Dermis microvascular lymphatic vessel endothelial cell (primary cell): Measurements from ENCODE around the gene CCDC183. TPM values are rescaled to one million over a fixed set of nuclear protein-coding genes. Genes with fewer than 3 reads are reported as not detected.

Experiments
- DNase-seq, 2 donors: peaks; one replicate each; pipeline versions ENCODE4 v3.0.0 to v3.0.0-alpha.2; 2010; ENCODE audit warnings: low read depth in 2 of 2
- total RNA-seq: library from RNA; depleted of rRNA; stranded (reverse); fragments of >200 nt; gene quantifications from 2 replicates; pipeline ENCODE4 v1.2.1, GENCODE V29; 2014

The CCDC183 gene
- total RNA-seq, 1 donor from 2014 or later, result 0.26 TPM

DNA sequence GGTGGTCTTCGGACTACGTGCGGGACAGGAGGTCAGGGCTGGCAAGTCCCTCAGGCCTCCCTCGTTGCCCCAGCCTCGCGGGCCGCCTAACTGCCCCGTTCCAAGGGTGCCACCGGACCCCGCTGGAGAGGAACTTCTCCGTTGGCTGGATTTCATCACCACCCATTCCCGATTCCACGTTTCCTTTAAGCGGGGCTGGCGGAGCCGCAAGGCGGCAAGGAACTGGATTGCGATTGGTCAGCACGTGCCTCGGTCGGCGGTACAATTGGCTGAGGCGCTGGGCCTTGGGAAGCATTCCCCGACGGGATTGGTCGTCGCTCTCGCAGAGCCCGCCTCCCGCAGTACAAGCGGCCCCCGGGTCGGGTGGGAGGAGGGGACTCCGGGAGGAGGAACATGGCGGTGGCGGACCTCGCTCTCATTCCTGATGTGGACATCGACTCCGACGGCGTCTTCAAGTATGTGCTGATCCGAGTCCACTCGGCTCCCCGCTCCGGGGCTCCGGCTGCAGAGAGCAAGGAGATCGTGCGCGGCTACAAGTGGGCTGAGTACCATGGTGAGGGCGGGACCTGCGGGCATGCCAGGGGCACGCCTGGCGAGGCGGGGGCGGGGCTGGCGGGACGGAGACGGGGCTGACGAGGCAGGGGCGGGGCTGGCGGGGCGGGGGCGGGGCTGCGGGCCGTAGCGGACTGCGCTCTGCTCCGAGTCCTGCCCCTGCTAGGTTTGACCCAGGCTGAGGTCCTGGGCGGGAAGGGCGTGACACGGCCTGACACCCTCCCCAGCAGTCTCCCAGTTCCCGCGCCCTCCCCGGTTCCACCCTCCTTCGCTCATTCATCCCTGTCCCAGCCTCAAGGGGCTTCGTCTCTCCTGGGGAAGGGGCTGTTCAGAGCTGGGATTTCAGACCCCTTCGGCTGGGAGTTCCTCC lies 53.2 kb downstream of the CCDC183 start, which contains the start of gene PHPT1:
Gene PHPT1, plus strand, starts transcription at position 372 of the 922 bp plus-strand sequence. Its CDS starts 22 bp downstream, at position 394.
- DNase-seq, result peak; percentile 98 to 100

DNA sequence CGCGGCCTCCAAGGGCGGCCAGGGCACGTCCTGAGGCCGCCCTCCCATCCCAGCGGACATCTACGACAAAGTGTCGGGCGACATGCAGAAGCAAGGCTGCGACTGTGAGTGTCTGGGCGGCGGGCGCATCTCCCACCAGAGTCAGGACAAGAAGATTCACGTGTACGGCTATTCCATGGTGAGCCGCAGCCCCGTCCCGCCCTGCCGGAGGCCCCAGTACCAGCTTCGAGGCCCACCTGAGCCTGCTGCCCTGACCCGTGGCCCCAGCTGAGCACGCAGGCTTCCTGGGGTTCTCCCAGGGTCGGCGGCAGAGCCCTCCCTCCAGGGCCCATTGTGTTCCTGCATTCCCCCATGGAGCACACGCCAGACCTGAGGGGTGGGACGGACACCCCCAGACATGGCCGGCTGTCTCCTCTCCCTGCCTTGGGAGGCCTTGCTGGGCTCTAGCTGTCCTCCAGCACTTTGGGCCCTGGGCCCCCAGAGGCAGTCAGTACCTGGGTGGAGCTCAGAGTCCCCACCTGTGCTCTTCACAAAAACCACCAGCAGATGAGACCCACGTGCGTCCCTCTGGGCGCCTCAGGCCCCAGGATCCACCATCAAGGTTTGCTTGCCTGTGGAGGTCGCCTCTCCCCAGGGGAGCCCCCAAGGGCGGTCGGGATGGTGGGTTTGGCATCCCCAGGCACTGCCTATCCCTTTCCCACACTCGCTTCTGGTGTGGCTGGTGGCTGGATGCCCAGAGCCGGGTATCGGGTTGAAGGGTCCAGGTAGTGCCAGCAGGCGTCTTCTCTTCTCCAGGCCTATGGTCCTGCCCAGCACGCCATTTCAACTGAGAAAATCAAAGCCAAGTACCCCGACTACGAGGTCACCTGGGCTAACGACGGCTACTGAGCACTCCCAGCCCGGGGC lies 54.1 kb downstream of the CCDC183 start:
- no peak for DNase-seq

DNA sequence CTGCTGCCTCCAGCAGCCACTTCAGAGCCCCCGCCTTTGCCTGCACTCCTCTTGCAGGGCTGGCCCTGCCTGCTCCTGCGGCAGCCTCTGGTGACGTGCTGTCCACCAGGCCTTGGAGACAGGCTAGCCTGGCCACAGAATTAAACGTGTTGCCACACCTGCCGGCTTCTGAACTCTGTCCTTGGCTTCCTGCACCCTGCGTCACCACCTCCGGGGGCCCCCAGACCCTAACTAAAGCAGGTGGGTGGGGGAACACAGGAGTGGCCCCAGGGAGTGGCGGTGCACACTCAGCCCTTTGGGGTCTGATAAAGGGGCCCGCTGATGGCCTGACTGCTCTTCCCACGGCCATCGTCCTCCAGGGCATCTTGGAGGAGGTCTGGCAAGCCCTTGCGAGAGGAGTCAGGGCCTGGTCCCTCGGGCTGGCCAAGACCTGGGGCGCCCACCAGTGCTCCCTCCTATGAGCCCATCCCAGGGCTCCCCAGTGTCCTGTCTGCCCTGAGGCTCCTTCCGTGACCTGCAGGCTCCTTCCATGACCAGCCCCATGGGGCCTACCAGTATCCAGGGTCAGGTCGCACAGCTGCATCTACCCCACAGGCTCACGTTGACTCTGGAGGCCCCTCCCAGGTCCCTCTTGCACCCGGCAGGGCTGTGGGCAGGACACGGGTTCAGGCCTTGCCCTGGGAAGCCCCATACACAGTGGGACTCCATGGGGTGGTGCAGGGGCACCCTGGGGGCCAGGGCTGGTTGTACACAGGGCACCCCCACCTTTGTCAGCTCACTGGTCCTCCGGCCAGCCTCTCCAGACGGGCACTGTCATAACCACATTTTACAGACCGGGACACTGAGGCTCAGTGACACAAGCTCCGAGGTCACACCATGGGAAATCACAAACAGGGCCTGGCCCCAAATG lies 55.0 kb downstream of the CCDC183 start:
- DNase-seq, result no peak

DNA sequence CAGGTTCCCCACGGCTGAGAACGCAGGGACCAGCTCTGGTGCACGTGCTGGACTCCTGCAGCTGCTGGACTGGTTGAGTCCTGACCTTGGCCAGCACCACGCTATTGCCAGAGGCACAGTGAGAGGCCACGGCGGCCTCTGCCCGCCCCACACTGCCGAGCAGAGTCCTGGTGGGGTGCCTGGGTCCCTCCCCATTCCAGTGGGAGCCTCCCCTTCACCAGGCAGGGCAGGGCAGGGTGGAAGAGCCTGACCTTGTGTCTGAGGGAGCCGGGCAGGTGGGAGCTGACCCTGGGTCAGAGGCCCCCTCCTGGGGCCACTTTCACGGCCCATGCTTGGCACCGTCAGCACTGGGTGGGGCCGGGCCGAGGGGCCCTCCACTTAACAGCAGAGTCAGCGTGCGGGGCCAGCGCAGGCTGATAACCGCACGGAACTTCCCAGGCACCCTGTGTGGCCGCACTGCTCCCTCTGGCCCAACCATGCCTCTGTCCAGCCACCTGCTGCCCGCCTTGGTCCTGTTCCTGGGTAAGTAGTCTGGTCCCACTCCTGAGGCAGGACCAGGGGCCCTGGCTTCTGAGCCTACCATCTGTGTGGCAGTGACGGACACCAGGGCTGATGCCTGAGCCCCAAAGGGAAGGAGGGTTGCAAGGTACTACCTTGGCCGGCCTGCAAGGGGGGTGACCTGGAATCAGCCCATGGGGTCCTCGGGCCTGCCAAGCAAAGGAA lies 56.0 kb downstream of the CCDC183 start, which contains the start of gene MAMDC4:
Gene MAMDC4, plus strand, starts transcription at position 406 of the 723 bp plus-strand sequence. Its CDS starts 71 bp downstream, at position 477.
- no peak for DNase-seq

DNA sequence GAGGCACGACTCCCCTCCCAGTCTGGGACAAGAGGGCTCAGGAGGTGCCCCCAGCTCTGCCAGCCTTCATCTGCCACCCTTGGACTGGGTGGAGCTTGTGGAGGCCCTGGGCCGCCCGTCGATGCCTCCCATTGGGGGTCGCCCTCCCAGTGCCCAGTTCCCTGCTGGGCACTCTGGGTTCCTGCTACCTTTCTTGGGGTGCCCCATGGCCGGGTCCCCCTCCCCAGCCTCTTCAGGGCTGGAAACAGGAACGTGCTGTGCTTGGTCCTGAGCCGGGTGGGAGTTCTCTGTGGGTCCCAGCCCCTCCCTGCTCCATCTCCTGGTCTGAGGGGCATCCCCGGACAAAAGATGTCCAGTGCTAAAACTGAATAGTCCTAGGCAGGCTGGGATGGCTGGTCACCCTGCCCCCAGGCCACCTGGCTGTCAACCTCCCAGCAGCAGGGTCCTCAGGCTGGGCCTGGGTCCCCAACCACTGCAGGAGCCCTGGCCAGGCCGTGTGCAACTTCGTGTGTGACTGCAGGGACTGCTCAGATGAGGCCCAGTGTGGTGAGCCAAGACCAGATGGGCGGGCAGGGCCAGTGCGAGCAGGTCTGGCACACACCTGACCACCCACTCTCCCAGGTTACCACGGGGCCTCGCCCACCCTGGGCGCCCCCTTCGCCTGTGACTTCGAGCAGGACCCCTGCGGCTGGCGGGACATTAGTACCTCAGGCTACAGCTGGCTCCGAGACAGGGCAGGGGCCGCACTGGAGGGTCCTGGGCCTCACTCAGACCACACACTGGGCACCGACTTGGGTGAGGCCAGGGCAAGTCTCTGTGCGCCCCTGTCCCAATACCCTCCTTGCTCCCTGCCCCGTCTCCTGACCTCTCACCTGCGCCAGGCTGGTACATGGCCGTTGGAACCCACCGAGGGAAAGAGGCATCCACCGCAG lies 56.8 kb downstream of the CCDC183 start:
- no peak for DNase-seq

DNA sequence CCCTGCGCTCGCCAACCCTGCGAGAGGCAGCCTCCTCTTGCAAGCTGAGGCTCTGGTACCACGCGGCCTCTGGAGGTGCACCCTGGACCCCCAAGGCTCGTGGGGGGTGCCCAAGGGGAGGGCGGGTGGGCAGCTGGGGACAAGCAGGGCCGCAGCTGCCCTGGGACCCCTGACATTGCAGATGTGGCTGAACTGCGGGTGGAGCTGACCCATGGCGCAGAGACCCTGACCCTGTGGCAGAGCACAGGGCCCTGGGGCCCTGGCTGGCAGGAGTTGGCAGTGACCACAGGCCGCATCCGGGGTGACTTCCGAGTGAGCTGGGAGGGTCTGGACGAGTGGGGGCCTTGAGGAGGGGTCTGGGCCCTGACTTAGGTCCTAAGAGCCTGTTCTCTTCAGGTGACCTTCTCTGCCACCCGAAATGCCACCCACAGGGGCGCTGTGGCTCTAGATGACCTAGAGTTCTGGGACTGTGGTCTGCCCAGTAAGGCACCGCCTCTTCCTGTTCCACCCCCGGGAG lies 57.5 kb downstream of the CCDC183 start:
- DNase-seq, result no peak

DNA sequence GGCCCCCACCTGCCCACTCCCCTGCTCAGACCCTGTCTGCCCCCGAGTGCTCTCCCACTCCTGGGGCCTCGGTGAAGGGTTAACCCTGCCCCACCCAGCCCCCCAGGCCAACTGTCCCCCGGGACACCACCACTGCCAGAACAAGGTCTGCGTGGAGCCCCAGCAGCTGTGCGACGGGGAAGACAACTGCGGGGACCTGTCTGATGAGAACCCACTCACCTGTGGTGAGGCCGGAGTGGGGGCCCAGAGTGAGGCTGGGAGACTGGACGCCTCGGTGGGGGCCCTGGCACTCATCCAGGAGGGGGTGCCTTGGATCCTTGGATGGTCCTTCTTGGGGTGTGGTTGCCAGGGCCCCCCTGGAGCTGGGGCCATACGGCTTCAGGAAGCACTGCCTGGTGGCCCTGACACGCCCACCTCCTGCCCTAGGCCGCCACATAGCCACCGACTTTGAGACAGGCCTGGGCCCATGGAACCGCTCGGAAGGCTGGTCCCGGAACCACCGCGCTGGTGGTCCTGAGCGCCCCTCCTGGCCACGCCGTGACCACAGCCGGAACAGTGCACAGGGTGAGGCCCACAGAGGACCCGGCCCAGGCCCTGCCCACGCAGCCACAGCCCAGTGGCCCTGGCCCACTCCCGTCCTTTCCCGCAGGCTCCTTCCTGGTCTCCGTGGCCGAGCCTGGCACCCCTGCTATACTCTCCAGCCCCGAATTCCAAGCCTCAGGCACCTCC lies 58.1 kb downstream of the CCDC183 start:
- no peak for DNase-seq

DNA sequence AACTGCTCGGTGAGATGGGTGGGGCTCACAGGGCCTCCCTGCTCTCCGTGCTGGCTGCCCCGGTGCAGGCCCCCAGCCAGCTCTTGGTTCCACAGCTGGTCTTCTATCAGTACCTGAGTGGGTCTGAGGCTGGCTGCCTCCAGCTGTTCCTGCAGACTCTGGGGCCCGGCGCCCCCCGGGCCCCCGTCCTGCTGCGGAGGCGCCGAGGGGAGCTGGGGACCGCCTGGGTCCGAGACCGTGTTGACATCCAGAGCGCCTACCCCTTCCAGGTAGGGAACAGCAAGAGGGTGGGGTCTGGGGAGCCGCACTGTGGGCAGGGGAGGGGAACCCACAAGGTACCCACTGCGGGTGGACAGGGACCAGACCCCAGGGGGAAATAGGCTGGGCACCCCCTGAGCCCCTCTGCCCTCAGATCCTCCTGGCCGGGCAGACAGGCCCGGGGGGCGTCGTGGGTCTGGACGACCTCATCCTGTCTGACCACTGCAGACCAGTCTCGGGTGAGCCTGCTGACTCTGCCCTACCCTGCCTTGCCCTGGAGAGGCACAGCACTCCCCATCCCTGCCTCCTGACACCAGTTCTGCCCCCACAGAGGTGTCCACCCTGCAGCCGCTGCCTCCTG lies 58.8 kb downstream of the CCDC183 start:
- DNase-seq, result no peak

DNA sequence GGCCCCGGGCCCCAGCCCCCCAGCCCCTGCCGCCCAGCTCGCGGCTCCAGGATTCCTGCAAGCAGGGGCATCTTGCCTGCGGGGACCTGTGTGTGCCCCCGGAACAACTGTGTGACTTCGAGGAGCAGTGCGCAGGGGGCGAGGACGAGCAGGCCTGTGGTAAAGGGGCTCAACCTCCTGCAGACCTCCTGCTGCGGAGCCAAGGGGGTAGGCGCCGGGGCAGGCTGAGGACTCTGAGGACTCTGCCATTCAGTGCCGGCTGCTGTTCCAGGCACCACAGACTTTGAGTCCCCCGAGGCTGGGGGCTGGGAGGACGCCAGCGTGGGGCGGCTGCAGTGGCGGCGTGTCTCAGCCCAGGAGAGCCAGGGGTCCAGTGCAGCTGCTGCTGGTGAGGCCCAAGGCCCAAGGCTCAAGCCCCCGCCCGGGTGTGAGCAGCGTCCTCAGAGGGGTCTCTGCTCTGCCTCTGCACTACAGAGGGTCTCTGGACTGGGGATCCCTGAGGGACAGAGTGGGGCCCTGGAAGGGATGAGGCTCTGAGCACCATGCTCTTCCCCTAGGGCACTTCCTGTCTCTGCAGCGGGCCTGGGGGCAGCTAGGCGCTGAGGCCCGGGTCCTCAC lies 59.4 kb downstream of the CCDC183 start:
- no peak for DNase-seq

DNA sequence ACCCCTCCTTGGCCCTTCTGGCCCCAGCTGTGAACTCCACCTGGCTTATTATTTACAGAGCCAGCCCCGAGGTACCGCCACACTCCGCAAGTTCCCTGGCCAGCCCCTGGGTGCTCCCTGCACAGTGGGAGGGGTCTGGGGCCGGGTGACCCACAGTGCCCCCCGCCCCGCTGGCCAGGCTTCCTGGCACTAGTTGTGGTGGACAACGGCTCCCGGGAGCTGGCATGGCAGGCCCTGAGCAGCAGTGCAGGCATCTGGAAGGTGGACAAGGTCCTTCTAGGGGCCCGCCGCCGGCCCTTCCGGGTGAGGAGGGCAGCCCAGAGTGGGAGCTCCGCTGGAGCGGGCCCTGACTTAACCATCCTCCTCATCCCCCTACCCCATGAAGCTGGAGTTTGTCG lies 59.9 kb downstream of the CCDC183 start:
- no peak for DNase-seq

DNA sequence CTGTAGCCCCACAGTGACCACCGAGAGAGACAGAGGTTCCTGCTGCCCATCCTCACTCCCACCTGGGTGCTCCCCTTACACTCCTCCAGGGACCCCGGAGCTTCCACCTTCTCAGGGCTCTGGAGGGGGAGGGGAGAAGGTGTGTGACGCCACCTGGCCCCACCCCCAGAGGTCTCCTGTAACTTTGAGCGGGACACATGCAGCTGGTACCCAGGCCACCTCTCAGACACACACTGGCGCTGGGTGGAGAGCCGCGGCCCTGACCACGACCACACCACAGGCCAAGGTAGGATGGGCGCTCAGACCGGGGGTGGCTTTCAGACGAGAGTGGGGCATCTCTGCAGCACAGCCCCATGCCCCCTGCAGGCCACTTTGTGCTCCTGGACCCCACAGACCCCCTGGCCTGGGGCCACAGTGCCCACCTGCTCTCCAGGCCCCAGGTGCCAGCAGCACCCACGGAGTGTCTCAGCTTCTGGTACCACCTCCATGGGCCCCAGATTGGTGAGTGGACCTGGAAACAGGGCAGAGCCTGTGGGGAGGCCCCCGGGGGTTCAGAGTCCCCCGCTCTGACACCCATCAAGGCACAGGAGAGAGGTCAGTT lies 60.5 kb downstream of the CCDC183 start:
- DNase-seq, result no peak

DNA sequence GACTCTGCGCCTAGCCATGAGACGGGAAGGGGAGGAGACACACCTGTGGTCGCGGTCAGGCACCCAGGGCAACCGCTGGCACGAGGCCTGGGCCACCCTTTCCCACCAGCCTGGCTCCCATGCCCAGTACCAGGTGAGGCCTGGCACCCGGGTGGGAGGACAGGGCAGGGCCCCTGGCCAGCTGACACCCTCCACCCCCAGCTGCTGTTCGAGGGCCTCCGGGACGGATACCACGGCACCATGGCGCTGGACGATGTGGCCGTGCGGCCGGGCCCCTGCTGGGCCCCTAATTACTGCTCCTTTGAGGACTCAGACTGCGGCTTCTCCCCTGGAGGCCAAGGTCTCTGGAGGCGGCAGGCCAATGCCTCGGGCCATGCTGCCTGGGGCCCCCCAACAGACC lies 61.0 kb downstream of the CCDC183 start:
- no peak for DNase-seq

Other genes starting within 250 kb of the CCDC183 start
- gene EGFL7, start 133.4 kb upstream of the CCDC183 start, total RNA-seq, result 330 and 460 TPM in 2 replicates
- gene AGPAT2, start 108.9 kb upstream of the CCDC183 start, total RNA-seq, result 38.3 and 47.9 TPM in 2 replicates
- 70.8 and 93.8 TPM in 2 replicates for gene DIPK1B, start 83.8 kb upstream of the CCDC183 start, total RNA-seq
- 0.13 TPM in 1 of 2 replicates, not detected in the other for gene LCN10, start 53.4 kb upstream of the CCDC183 start, total RNA-seq
- 0.13 TPM in 1 of 2 replicates, not detected in the other for gene LCN6, start 47.8 kb upstream of the CCDC183 start, total RNA-seq
- gene LCN8, start 38.1 kb upstream of the CCDC183 start, total RNA-seq, result not detected in 2 replicates
- gene LCN15, start 31.8 kb upstream of the CCDC183 start, total RNA-seq, result 0.13 TPM in 1 of 2 replicates, not detected in the other
- gene TMEM141, start 5.0 kb upstream of the CCDC183 start, total RNA-seq, result 54.1 and 58.8 TPM in 2 replicates
- gene RABL6, start 11.6 kb downstream of the CCDC183 start, total RNA-seq, result 51.1 and 67.6 TPM in 2 replicates
- 0.51 and 0.89 TPM in 2 replicates for gene AJM1, start 46.1 kb downstream of the CCDC183 start, total RNA-seq
- gene PHPT1, start 53.1 kb downstream of the CCDC183 start, total RNA-seq, result 207 and 242 TPM in 2 replicates
- 0.64 and 1.1 TPM in 2 replicates for gene MAMDC4, start 56.0 kb downstream of the CCDC183 start, total RNA-seq
- gene EDF1, start 70.0 kb downstream of the CCDC183 start, total RNA-seq, result 236 and 240 TPM in 2 replicates
- gene TRAF2, start 90.2 kb downstream of the CCDC183 start, total RNA-seq, result 13.0 and 21.9 TPM in 2 replicates
- 130 and 218 TPM in 2 replicates for gene FBXW5, start 148.4 kb downstream of the CCDC183 start, total RNA-seq
- gene C8G, start 148.9 kb downstream of the CCDC183 start, total RNA-seq, result 0.51 and 0.77 TPM in 2 replicates
- gene LCN12, start 155.9 kb downstream of the CCDC183 start, total RNA-seq, result not detected in 2 replicates
- gene PTGDS, start 181.2 kb downstream of the CCDC183 start, total RNA-seq, result 0.13 and 0.25 TPM in 2 replicates
- not detected in 2 replicates for gene LCNL1, start 186.7 kb downstream of the CCDC183 start, total RNA-seq
- 6.7 and 8.5 TPM in 2 replicates for gene PAXX, start 196.1 kb downstream of the CCDC183 start, total RNA-seq
- gene CLIC3, start 200.2 kb downstream of the CCDC183 start, total RNA-seq, result not detected in 2 replicates
- 4.5 and 9.9 TPM in 2 replicates for gene ABCA2, start 231.9 kb downstream of the CCDC183 start, total RNA-seq
- gene FUT7, start 235.8 kb downstream of the CCDC183 start, total RNA-seq, result not detected in 2 replicates
- 10.0 and 14.4 TPM in 2 replicates for gene NPDC1, start 249.8 kb downstream of the CCDC183 start, total RNA-seq